K562 (cell line): Measurements from ENCODE around the gene HAGHL. TPM values are rescaled to one million over a fixed set of nuclear protein-coding genes. Genes with fewer than 3 reads are reported as not detected.

ENCODE experiments used
- AFF1 ChIP-seq, 2 experiments: fragments of 450-650 bp; IDR thresholded peaks; 2 replicates each; pipeline ENCODE4 v1.6.1; 2018; ENCODE audit warnings: mild to moderate bottlenecking in 2 of 2, low read depth in 1 of 2; ENCODE audit not compliant: partially characterized antibody in 2 of 2
- ASH1L ChIP-seq: fragments of 450-650 bp; IDR thresholded peaks from 2 replicates; pipeline ENCODE4 v1.6.1; 2018; ENCODE audit warnings: borderline replicate concordance, mild to moderate bottlenecking, low read depth; ENCODE audit not compliant: partially characterized antibody
- CBFA2T2 ChIP-seq: fragments of 450-650 bp; conservative IDR thresholded peaks from 2 replicates; pipeline ENCODE4 v1.6.1; 2017; ENCODE audit warnings: mild to moderate bottlenecking
- CHD1 ChIP-seq: fragments of 200-600 bp; sonication (generic); IDR thresholded peaks from one replicate; pipeline ENCODE4 v1.6.1; 2012; ENCODE audit warnings: mild to moderate bottlenecking, moderate library complexity, low read length, inconsistent platforms
- KDM2B ChIP-seq: fragments of 250-450 bp; sonication (Bioruptor Pico); IDR thresholded peaks from 2 replicates; pipeline ENCODE4 v1.8.0; 2021; ENCODE audit warnings: mild to moderate bottlenecking, moderate library complexity
- MAZ ChIP-seq, 2 experiments: fragments of 450-650 bp in 1 of 2; sonication (generic) in 1 of 2; formaldehyde crosslinking; IDR thresholded peaks in 1 of 2; conservative IDR thresholded peaks in 1 of 2; 2 replicates each; pipeline versions ENCODE4 v1.4.0 to v1.5.0; 2020; ENCODE audit warnings: mild to moderate bottlenecking in 1 of 2, missing genetic modification reagents in 1 of 2
- TFAP4 ChIP-seq: sonication (generic); formaldehyde crosslinking; IDR thresholded peaks from 2 replicates; pipeline ENCODE4 v1.8.0; 2022; ENCODE audit warnings: missing genetic modification reagents, mild to moderate bottlenecking, moderate library complexity, borderline replicate concordance
- ZBTB43 ChIP-seq: sonication (generic); formaldehyde crosslinking; IDR thresholded peaks from 2 replicates; pipeline ENCODE4 v1.8.0; 2023; ENCODE audit warnings: mild to moderate bottlenecking, missing genetic modification reagents
- ZNF507 ChIP-seq: conservative IDR thresholded peaks from 2 replicates; pipeline ENCODE4 v1.6.1; 2017; ENCODE audit warnings: missing genetic modification characterization, missing compliant biosample characterization
- ZNF583 ChIP-seq: fragments of 250-450 bp; sonication (Bioruptor Pico); IDR thresholded peaks from 2 replicates; pipeline ENCODE4 v1.4.0; 2020
- ZNF644 ChIP-seq: fragments of 200-800 bp; sonication (Bioruptor generic); IDR thresholded peaks from 2 replicates; pipeline ENCODE4 v1.6.1; 2016; ENCODE audit warnings: low read depth, missing genetic modification characterization, missing compliant biosample characterization
- polyA plus RNA-seq, 8 experiments: library from polyadenylated mRNA; depleted of rRNA in 4 of 8; stranded (reverse) in 5 of 8; unstranded in 3 of 8; fragments of >200 nt; fragmentation: Nextera tagmentation in 2 of 8; fragmentation: Illumina TruSeq in 1 of 8; extraction: Ambion mirVana in 2 of 8; extraction: Trizol in 1 of 8; gene quantifications; 2 replicates each; pipeline versions ENCODE4 v1.2.1 to v1.2.3, GENCODE V29; 2011 to 2014; ENCODE audit warnings: inconsistent platforms in 1 of 8, missing spikeins in 1 of 8
- total RNA-seq, 7 experiments: library from RNA; depleted of rRNA in 6 of 7; stranded (reverse); fragments of >200 nt in 6 of 7; fragmentation: Illumina TruSeq in 2 of 7; extraction: Trizol in 2 of 7; gene quantifications; 2 replicates each; pipeline versions ENCODE4 v1.2.1 to v1.2.3, GENCODE V29; 2011 to 2021; ENCODE audit warnings: low replicate concordance in 1 of 7

HAGHL gene
- total and polyA plus RNA-seq, 9 of the 15 experiments (the other 6 are each of a cell fraction or from before 2014, with no cell fraction given) = 0.31 to 83.4 (median 20.7) TPM

DNA sequence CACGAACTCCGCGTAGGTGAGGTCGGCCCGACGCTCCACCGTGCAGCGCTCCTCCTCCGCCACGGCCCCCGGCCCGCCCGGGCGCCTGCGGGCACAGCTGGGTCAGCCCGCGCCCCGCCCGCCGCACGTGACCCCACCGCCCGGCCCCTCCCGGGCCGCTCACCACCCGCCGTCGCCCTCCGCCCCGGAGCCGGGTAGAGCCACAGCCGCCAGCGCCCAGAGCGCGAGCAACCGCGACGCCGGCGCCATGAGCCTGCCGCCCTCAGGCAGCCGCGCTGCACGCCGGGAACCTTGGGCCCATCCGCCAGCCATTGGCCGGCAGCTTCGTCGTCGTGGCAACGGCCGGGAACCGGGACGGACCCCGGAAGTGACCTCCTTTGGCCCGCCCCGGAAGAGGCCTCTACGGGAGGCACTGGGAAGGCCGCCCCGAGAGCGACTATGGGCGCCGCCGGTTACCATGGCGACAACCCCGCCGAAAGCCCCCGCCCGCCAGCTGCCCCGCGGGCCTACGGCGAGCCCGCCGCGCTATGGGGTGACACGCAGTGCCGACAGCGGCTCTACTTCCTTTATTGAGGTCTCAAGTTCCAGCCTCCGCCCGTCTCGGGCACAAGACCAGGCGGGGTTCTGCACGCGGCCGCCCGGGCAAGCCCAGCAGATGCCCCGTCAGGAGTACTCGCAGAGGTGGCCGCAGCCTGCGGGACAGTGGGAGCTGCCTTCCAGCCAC lies 42.7 kb upstream of the HAGHL start, which contains the start of gene JMJD8 (continued):
- no peak for TF ChIP-seq AFF1 (IDR thresholded peaks at IDR 0.05; ENCODE audit: low read depth in 1 of 2, partially characterized antibody in 2 of 2)
- TF ChIP-seq CHD1 = peak; percentile 26
- TF ChIP-seq KDM2B (CRISPR knock-in tag) = 0 out of 2 replicates have a peak, but pooled peaks have one; percentile 64
- no peak for TF ChIP-seq ZNF507
- no peak for TF ChIP-seq ASH1L
- TF ChIP-seq CBFA2T2 = no peak
- peak; percentile 32 to 34; a peak in 2 of 4 replicates for TF ChIP-seq MAZ (CRISPR knock-in tag; conservative IDR thresholded peaks at IDR 0.05 in 1 of 2, IDR thresholded peaks at IDR 0.05 in 1 of 2)
- peak; percentile 45; the same call in 1 of the 2 replicates for TF ChIP-seq ZBTB43 (CRISPR knock-in tag)
- no peak for TF ChIP-seq ZNF583
- no peak for TF ChIP-seq ZNF644 (tag)
- TF ChIP-seq TFAP4 (CRISPR knock-in tag) = peak; percentile 86; the same call in 1 of the 2 replicates
